VCaP (cell line): Measurements from ENCODE around the gene DCTN5.

Experiments used
- H3K27ac ChIP-seq: fragments of 450-650 bp; 2 replicates; pipeline ENCODE4 v1.5.1; 2017
- CTCF ChIP-seq: fragments of 450-650 bp; conservative IDR thresholded peaks from 2 replicates; pipeline ENCODE4 v1.5.1; 2017; ENCODE audit warnings: mild to moderate bottlenecking, moderate library complexity

Gene DCTN5

GRCh38 chr16:23700093-23700492, 58.8 kb downstream of the DCTN5 start:
- no peak overlapping the region for H3K27ac ChIP-seq
- no peak for TF ChIP-seq CTCF

- no peak overlapping the region for H3K27ac ChIP-seq
- no peak for TF ChIP-seq CTCF
Observed at GRCh38 chr16:23700509-23700908, 59.2 kb downstream of the DCTN5 start.

GRCh38 chr16:23701045-23701444, 59.8 kb downstream of the DCTN5 start:
- TF ChIP-seq CTCF = no peak
- no peak overlapping the region for H3K27ac ChIP-seq

GRCh38 chr16:23702951-23703350, 61.7 kb downstream of the DCTN5 start:
- no peak overlapping the region for H3K27ac ChIP-seq
- TF ChIP-seq CTCF = no peak

GRCh38 chr16:23704772-23705516, 63.7 kb downstream of the DCTN5 start:
- H3K27ac ChIP-seq = no peak overlapping the region
- TF ChIP-seq CTCF = no peak

GRCh38 chr16:23705517-23705902, 64.2 kb downstream of the DCTN5 start:
- TF ChIP-seq CTCF = no peak
- no peak overlapping the region for H3K27ac ChIP-seq

GRCh38 chr16:23706439-23706838, 65.2 kb downstream of the DCTN5 start:
- H3K27ac ChIP-seq = no peak overlapping the region
- TF ChIP-seq CTCF = no peak
